Esophagus muscularis mucosa (tissue), 4 donors: Measurements from ENCODE around the gene TRIM16.
"Not testable (repeated sequence)": the region's sequence is repeated elsewhere in the genome, so short reads cannot be mapped to it uniquely, and the experiment has no call there.

Experiments used
- CTCF ChIP-seq, 3 experiments: fragments of 200-600 bp in 2 of 3; fragments of 450-650 bp in 1 of 3; sonication (generic) in 2 of 3; IDR thresholded peaks; one replicate each; pipeline ENCODE4 v1.5.1; 2017 to 2019; ENCODE audit warnings: antibody characterized with exemption in 3 of 3, mild to moderate bottlenecking in 2 of 3, moderate library complexity in 1 of 3
- EP300 ChIP-seq: sonication (generic); formaldehyde crosslinking; IDR thresholded peaks from one replicate; pipeline ENCODE4 v1.6.1; 2017; ENCODE audit warnings: antibody characterized with exemption
- POLR2A ChIP-seq: fragments of 450-650 bp; IDR thresholded peaks from one replicate; pipeline ENCODE4 v1.6.1; 2017; ENCODE audit warnings: antibody characterized with exemption, moderate library complexity, mild to moderate bottlenecking, low read depth
- POLR2AphosphoS5 ChIP-seq, 2 donors: sonication (generic); formaldehyde crosslinking; IDR thresholded peaks; one replicate each; pipeline ENCODE4 v1.6.1; 2017; ENCODE audit warnings: antibody characterized with exemption in 2 of 2

- not testable (repeated sequence) for TF ChIP-seq CTCF (IDR thresholded peaks at IDR 0.05); POLR2A; POLR2AphosphoS5 (IDR thresholded peaks at IDR 0.05); EP300
Measured at GRCh38 chr17:15619331-15620058, 64.6 kb downstream of the TRIM16 start, which contains the start of gene FBXW10B.
